ENCODE data around the gene SLC38A10. TPM values are rescaled to one million over a fixed set of nuclear protein-coding genes. Genes with fewer than 3 reads are reported as not detected.

SLC38A10 gene
- polyA plus RNA-seq, 1 experiment: 29.3 TPM

GRCh38 chr17:81251709-81252301 is 43.3 kb downstream of the SLC38A10 start:
- ChIA-PET CTCF (interaction anchor here (0.5 kb wide), 1 partner anchor 246 kb away, joined by 3 read pairs; no protein-coding TSS in a partner anchor), POLR2A (interaction anchor here (0.5 kb wide), 1 partner anchor 285 kb away, joined by 3 read pairs; no protein-coding TSS in a partner anchor)
- Histone ChIP-seq H3K4me3 (ENCODE audit: low read depth, low read length) (no peak overlapping the region), H3K9me3 (ENCODE audit: control insufficient read depth, insufficient read depth, low read length) (peaks cover 8% of the 10 kb centered on the region; the same call in 1 of the 2 replicates), H3K27me3 (ENCODE audit: control insufficient read depth, insufficient read depth, low read length) (no peaks in the 10 kb centered on the region), H3K27ac (ENCODE audit: low read depth, low read length) (no peak overlapping the region)
- TF ChIP-seq CTCF (IDR thresholded peaks at IDR 0.05; ENCODE audit: low read depth, low read length): no peak
- DNase-seq (ENCODE audit: low read depth, low spot score): no peak

- DNase-seq (ENCODE audit: low read depth, low spot score): no peak
- CTCF ChIA-PET: interaction anchor here (0.5 kb wide), 1 partner anchor 246 kb away, joined by 3 read pairs; no protein-coding TSS in a partner anchor
- no peak for TF ChIP-seq CTCF (IDR thresholded peaks at IDR 0.05; ENCODE audit: low read depth, low read length)
- no peak overlapping the region for H3K4me3 ChIP-seq (ENCODE audit: low read depth, low read length)
- no peaks in the 10 kb centered on the region for H3K27me3 ChIP-seq (ENCODE audit: control insufficient read depth, insufficient read depth, low read length)
- POLR2A ChIA-PET: no interaction called here
- peaks cover 8% of the 10 kb centered on the region; the same call in 1 of the 2 replicates for H3K9me3 ChIP-seq (ENCODE audit: control insufficient read depth, insufficient read depth, low read length)
- H3K27ac ChIP-seq (ENCODE audit: low read depth, low read length): no peak overlapping the region
These were observed 43.9 kb downstream of the SLC38A10 start for GRCh38 chr17:81251094-81251708.

GRCh38 chr17:81250286-81251093 is 44.6 kb downstream of the SLC38A10 start:
- Histone ChIP-seq H3K27ac (ENCODE audit: low read depth, low read length) (no peak overlapping the region), H3K4me3 (ENCODE audit: low read depth, low read length) (no peak overlapping the region), H3K27me3 (ENCODE audit: control insufficient read depth, insufficient read depth, low read length) (no peaks in the 10 kb centered on the region), H3K9me3 (ENCODE audit: control insufficient read depth, insufficient read depth, low read length) (peaks cover 8% of the 10 kb centered on the region; the same call in 1 of the 2 replicates)
- POLR2A ChIA-PET: no interaction called here
- DNase-seq (ENCODE audit: low read depth, low spot score): no peak
- TF ChIP-seq CTCF (IDR thresholded peaks at IDR 0.05; ENCODE audit: low read depth, low read length): no peak
- CTCF ChIA-PET: no interaction called here

GRCh38 chr17:81249223-81250040 is 45.7 kb downstream of the SLC38A10 start:
- ChIA-PET POLR2A (no interaction called here), CTCF (no interaction called here)
- Histone ChIP-seq H3K9me3 (ENCODE audit: control insufficient read depth, insufficient read depth, low read length) (peaks cover 8% of the 10 kb centered on the region; the same call in 1 of the 2 replicates), H3K27ac (ENCODE audit: low read depth, low read length) (no peak overlapping the region), H3K4me3 (ENCODE audit: low read depth, low read length) (no peak overlapping the region), H3K27me3 (ENCODE audit: control insufficient read depth, insufficient read depth, low read length) (no peaks in the 10 kb centered on the region)
- no peak for DNase-seq (ENCODE audit: low read depth, low spot score)
- no peak for TF ChIP-seq CTCF (IDR thresholded peaks at IDR 0.05; ENCODE audit: low read depth, low read length)
